C4-2B (cell line): Measurements from ENCODE around the gene GAK.

Source experiments
- H3K27ac ChIP-seq: fragments of 450-650 bp; 2 replicates; pipeline ENCODE4 v1.5.1; 2017
- ZFX ChIP-seq: fragments of 450-650 bp; IDR thresholded peaks from 2 replicates; pipeline ENCODE4 v1.6.1; 2017
- TF ChIP-seq, protein P1 (sequence below): fragments of 450-650 bp; conservative IDR thresholded peaks from 2 replicates; pipeline ENCODE4 v1.5.1; 2017; ENCODE audit warnings: mild to moderate bottlenecking

The GAK gene

DNA sequence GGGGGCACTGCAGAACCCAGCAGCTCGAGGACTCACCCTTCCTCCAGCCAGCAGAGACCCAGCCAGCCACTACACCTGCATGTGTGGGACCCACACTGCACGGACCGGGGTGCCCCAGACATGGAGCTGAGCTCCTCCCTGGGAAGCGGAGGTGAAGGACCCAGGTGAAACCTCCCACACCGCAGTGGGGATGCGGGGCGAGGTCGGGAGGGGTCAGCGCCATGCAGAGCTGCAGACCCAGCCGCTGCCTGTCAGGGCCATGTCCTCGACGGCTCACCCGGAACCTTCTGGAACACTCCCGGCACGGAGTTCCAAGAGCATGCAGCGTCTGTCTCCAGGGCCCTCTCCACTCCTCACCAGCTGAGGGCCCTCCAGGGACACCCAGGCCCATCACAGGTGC is 42.6 kb downstream of the GAK start:
- TF ChIP-seq ZFX = no peak
- TF ChIP-seq, protein P1, sequence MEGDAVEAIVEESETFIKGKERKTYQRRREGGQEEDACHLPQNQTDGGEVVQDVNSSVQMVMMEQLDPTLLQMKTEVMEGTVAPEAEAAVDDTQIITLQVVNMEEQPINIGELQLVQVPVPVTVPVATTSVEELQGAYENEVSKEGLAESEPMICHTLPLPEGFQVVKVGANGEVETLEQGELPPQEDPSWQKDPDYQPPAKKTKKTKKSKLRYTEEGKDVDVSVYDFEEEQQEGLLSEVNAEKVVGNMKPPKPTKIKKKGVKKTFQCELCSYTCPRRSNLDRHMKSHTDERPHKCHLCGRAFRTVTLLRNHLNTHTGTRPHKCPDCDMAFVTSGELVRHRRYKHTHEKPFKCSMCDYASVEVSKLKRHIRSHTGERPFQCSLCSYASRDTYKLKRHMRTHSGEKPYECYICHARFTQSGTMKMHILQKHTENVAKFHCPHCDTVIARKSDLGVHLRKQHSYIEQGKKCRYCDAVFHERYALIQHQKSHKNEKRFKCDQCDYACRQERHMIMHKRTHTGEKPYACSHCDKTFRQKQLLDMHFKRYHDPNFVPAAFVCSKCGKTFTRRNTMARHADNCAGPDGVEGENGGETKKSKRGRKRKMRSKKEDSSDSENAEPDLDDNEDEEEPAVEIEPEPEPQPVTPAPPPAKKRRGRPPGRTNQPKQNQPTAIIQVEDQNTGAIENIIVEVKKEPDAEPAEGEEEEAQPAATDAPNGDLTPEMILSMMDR = no peak
- no peak overlapping the region; the same call in 1 of the 2 replicates for H3K27ac ChIP-seq

DNA sequence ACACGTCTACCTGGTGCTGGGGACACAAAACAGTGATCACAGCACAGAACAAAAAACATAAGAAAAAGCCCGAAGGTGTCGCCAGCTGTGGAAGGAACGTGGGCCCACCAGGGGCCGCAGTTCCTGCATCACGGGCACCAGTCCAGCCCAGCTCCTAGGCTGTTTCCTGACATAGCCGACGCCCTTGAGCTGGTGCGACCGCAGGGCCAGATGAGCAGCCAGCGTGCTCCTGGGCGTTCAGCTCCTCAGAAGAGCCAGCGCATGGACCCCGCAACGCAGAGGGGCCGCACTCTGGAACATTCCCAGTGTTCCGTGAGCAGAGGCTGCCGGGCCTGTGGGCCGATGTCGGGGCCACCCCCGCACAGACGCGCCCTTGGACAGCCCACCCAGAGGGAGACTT is 44.1 kb downstream of the GAK start:
- no peak for TF ChIP-seq ZFX
- TF ChIP-seq, protein P1 = no peak

DNA sequence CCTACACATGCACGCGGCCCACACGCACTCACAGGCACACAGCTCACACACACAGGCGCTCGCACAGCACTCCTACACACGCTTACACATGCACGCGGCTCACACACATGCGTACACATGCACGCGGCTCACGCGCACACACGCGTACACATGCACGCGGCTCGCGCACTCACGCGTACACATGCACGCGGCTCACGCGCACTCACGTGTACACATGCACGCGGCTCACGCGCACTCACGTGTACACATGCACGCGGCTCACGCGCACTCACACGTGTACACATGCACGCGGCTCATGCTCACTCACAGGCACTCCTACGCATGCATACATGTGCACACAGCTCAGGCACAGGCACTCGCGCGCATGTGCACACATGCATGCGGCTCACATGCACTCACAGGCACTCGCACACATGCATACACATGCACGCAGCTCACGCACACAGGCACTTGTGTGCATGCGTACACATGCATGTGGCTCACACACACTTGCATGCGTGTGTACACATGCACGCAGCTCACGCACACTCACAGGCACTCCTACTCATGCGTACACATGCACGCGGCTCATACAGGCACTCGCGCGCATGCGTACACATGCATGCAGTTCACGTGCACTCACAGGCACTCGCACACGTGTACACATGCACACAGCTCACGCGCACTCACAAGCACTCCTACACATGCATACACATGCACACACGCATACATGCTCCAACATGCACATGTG is 44.9 kb downstream of the GAK start:
- H3K27ac ChIP-seq = no peak overlapping the region
- no peak for TF ChIP-seq ZFX
- TF ChIP-seq, protein P1 = no peak

More for the DNA sequence above, 44.1 kb downstream of the GAK start:
- no peak overlapping the region for H3K27ac ChIP-seq

DNA sequence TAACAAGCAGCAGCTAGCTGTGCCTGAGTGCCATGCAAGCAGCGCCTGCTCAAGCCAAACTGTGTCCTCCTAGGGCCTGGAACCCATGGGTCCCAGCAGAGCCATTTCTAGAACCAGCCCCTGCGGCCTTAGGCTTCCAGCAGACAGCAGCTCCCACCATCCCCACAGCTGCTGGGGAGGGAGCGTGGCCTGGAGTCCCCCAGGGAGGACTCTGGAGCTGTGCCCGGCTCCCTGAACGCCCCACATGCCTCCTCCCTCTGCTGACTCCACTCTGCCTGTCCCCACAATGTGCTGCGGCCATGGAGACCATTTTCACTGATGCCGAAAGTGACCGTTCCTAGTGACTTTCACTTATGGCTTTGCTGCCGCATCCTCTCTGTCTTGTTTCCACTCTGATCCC is 45.9 kb downstream of the GAK start:
- H3K27ac ChIP-seq = no peak overlapping the region
- TF ChIP-seq, protein P1 = no peak
- no peak for TF ChIP-seq ZFX

DNA sequence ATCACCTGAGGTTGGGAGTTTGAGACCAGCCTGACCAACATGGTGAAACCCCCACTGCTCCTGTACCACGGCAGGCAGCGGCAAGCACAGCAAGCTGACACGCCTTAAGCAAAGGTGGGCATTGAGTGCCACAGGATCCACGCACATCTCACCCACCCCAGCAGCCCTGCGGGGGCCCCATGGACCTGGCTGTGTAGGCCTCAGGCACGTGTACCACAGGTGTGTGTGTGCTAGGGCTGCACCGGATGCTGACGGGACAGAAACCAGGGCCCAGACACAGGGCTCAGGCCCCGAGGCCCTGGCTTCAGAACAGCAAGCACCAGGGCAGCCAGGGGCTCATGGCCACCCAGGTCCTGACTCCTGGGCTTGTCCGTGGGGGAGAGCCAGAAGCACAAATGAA is 46.8 kb downstream of the GAK start:
- no peak overlapping the region for H3K27ac ChIP-seq
- TF ChIP-seq, protein P1 = no peak
- TF ChIP-seq ZFX = no peak

DNA sequence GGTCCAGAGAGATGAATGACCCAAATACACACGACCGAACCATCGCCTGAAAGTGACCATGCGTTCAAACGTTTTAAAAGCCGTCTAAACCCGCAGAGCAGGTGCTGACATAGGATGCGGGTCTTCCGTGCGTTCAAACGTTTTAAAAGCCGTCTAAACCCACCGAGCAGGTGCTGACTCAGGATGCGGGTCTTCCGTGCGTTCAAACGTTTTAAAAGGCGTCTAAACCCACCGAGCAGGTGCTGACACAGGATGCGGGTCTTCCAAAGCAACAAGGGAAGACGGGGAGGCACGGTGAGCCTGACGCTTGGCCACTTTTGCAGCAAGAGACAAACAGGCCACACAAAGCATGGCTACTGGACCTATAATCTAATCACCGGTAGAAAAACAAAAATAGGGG is 47.2 kb downstream of the GAK start:
- no peak overlapping the region for H3K27ac ChIP-seq
- TF ChIP-seq ZFX = no peak
- TF ChIP-seq, protein P1 = no peak

DNA sequence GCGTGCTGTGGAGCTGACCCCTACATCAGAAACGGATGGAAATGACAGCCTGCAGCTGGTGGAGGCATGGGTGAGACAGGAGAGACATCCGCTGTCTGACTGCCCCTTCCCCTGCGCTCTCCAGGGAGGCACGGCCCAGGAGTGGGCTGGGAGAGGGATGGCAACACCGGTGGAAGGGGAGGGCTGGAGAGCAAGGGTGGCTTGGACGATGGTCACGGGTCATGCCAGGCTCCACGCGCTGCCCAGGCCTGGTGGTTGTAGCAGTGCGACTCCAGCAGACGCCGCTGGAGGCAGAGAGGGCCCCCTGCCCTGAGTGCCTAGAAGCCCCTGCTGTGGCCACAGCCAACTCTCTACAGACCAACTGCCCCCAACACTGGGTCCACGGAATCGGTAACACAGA is 47.9 kb downstream of the GAK start:
- no peak overlapping the region for H3K27ac ChIP-seq
- no peak for TF ChIP-seq ZFX
- TF ChIP-seq, protein P1 = no peak
